Smooth muscle cell (in vitro differentiated cells): ENCODE data around the gene TRAK1. TPM values are rescaled to one million over a fixed set of nuclear protein-coding genes. Genes with fewer than 3 reads are reported as not detected.
"Not testable (repeated sequence)": the region's sequence is repeated elsewhere in the genome, so short reads cannot be mapped to it uniquely, and the experiment has no call there.

ENCODE experiments used
- DNase-seq: peaks from one replicate; lab custom pipeline; 2025; ENCODE audit not compliant: unreplicated experiment; lab: John Stamatoyannopoulos, UW
- H2AFZ ChIP-seq: fragments of 200-600 bp; sonication (generic); 2 replicates; pipeline ENCODE4 v1.6.0; 2016; ENCODE audit warnings: antibody characterized with exemption, low read depth, mild to moderate bottlenecking
- H3F3A ChIP-seq: fragments of 200-600 bp; sonication (generic); 2 replicates; pipeline ENCODE4 v1.6.0; 2017; ENCODE audit warnings: antibody characterized with exemption, low read depth
- H3K27ac ChIP-seq: fragments of 200-600 bp; sonication (generic); 2 replicates; pipeline ENCODE4 v1.5.1; 2016; ENCODE audit warnings: low read depth, mild to moderate bottlenecking
- H3K27me3 ChIP-seq: fragments of 200-600 bp; sonication (generic); 2 replicates; pipeline ENCODE4 v1.6.1; 2016; ENCODE audit warnings: low read depth, mild to moderate bottlenecking
- H3K36me3 ChIP-seq: fragments of 200-600 bp; sonication (generic); 2 replicates; pipeline ENCODE4 v1.5.1; 2016; ENCODE audit warnings: low read depth
- H3K4me1 ChIP-seq: fragments of 200-600 bp; sonication (generic); 2 replicates; pipeline ENCODE4 v1.5.1; 2016; ENCODE audit warnings: low read depth
- H3K4me2 ChIP-seq: fragments of 200-600 bp; sonication (generic); 2 replicates; pipeline ENCODE4 v1.6.0; 2016; ENCODE audit warnings: mild to moderate bottlenecking
- H3K4me3 ChIP-seq: fragments of 200-600 bp; sonication (generic); 2 replicates; pipeline ENCODE4 v1.5.1; 2016; ENCODE audit warnings: mild to moderate bottlenecking
- H3K79me2 ChIP-seq: fragments of 200-600 bp; sonication (generic); 2 replicates; pipeline ENCODE4 v1.6.0; 2016; ENCODE audit warnings: low read depth, mild to moderate bottlenecking
- H3K9ac ChIP-seq: fragments of 200-600 bp; sonication (generic); 2 replicates; pipeline ENCODE4 v1.6.0; 2016; ENCODE audit warnings: low read depth
- H3K9me3 ChIP-seq: fragments of 200-600 bp; sonication (generic); replicated peaks from 2 replicates; pipeline ENCODE4 v1.5.1; 2016; ENCODE audit warnings: low read depth
- H4K20me1 ChIP-seq: fragments of 200-600 bp; sonication (generic); 2 replicates; pipeline ENCODE4 v1.6.0; 2016; ENCODE audit warnings: low read depth
- WGBS: methylation state at CpG from one replicate; pipeline ENCODE4 v1.1.7; 2016; ENCODE audit warnings: low lambda C conversion rate; 5-methylcytosine and 5-hydroxymethylcytosine counted together
- polyA plus RNA-seq: library from polyadenylated mRNA; unstranded; fragments of >200 nt; fragmentation: Nextera tagmentation; extraction: Ambion mirVana; gene quantifications from 2 replicates; pipeline ENCODE4 v1.2.1, GENCODE V29; 2016
- total RNA-seq: library from RNA; depleted of rRNA; stranded (reverse); fragments of >200 nt; gene quantifications from 2 replicates; pipeline ENCODE4 v1.2.3, GENCODE V29; 2014
- TF ChIP-seq, protein P1 (sequence below): fragments of 200-600 bp; sonication (generic); IDR thresholded peaks from 2 replicates; pipeline ENCODE4 v1.5.1; 2017; ENCODE audit warnings: borderline replicate concordance, mild to moderate bottlenecking, antibody characterized with exemption; ENCODE audit not compliant: insufficient read depth, poor library complexity, severe bottlenecking

TRAK1 gene
- total and polyA plus RNA-seq, 2 experiments from 2014 or later, result 8.7 to 16.3 TPM

DNA sequence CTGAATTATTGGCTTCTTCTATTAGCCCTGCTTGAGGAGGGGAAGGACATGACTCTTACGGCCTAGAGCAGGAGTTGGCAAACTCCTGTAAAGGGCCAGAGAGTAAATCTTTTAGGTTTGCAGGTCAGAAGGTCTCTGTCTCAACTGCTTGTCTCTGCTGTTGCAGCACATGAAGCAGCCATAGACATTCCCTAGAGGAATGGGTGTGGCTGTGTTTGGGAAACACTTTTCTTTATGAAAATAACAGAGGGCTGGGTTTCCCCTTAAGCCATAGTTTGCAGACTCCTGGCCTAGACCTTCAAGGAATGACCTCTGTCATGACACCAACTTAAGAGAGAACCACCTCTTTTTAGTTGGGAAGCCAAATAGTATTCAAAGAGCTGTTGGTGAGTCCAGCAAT lies 10.3 kb downstream of the TRAK1 start:
- TF ChIP-seq, protein P1, sequence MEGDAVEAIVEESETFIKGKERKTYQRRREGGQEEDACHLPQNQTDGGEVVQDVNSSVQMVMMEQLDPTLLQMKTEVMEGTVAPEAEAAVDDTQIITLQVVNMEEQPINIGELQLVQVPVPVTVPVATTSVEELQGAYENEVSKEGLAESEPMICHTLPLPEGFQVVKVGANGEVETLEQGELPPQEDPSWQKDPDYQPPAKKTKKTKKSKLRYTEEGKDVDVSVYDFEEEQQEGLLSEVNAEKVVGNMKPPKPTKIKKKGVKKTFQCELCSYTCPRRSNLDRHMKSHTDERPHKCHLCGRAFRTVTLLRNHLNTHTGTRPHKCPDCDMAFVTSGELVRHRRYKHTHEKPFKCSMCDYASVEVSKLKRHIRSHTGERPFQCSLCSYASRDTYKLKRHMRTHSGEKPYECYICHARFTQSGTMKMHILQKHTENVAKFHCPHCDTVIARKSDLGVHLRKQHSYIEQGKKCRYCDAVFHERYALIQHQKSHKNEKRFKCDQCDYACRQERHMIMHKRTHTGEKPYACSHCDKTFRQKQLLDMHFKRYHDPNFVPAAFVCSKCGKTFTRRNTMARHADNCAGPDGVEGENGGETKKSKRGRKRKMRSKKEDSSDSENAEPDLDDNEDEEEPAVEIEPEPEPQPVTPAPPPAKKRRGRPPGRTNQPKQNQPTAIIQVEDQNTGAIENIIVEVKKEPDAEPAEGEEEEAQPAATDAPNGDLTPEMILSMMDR, result no peak
- no peaks in the 10 kb centered on the region for H3K9me3 ChIP-seq
- no peaks in the 10 kb centered on the region for H3K79me2 ChIP-seq
- no peak overlapping the region for H3K9ac ChIP-seq
- peak overlapping the region; percentile 28 for H3K27ac ChIP-seq
- H4K20me1 ChIP-seq, result no peaks in the 10 kb centered on the region
- 86% methylated on average over 1 of the region's 1 CpG for WGBS
- no peak overlapping the region for H3K4me3 ChIP-seq
- no peaks in the 10 kb centered on the region for H3K36me3 ChIP-seq
- no peak for DNase-seq
- no peaks in the 10 kb centered on the region for H3K27me3 ChIP-seq
- H2AFZ ChIP-seq, result no peak overlapping the region
- no peaks in the 10 kb centered on the region for H3F3A ChIP-seq
- H3K4me2 ChIP-seq, result peak overlapping the region; percentile 27
- peaks cover 8% of the 10 kb centered on the region for H3K4me1 ChIP-seq

DNA sequence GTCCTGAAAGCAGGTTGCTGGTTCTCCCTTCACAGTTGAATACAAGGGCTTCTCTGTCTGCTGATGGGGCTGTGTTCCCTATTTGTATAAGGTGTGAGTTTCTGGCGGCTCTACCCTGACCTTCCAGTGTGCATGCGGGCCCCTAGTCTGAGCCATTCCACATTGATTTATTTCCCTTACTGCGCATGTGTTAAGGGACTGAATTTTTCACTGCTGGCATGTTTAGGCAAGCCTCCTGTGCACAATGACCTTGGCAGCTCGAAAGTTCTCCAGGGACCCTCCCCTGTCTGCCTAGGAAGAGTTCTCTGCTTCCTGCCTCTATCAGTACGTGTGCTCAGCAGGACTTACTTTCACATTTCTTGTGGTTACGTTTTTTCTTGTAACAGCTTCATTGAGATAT lies 11.4 kb downstream of the TRAK1 start:
- Histone ChIP-seq H3K4me2 (no peak overlapping the region), H3K4me1 (peaks cover under 1% of the 10 kb centered on the region), H3K9ac (no peak overlapping the region), H3K9me3 (no peaks in the 10 kb centered on the region), H3K27me3 (no peaks in the 10 kb centered on the region), H3K4me3 (no peak overlapping the region), H3K79me2 (no peaks in the 10 kb centered on the region), H3F3A (no peaks in the 10 kb centered on the region), H3K27ac (no peak overlapping the region), H2AFZ (no peak overlapping the region), H3K36me3 (no peaks in the 10 kb centered on the region), H4K20me1 (no peaks in the 10 kb centered on the region)
- WGBS, result 80% methylated on average over 6 of the region's 6 CpGs
- TF ChIP-seq, protein P1, result no peak
- no peak for DNase-seq

DNA sequence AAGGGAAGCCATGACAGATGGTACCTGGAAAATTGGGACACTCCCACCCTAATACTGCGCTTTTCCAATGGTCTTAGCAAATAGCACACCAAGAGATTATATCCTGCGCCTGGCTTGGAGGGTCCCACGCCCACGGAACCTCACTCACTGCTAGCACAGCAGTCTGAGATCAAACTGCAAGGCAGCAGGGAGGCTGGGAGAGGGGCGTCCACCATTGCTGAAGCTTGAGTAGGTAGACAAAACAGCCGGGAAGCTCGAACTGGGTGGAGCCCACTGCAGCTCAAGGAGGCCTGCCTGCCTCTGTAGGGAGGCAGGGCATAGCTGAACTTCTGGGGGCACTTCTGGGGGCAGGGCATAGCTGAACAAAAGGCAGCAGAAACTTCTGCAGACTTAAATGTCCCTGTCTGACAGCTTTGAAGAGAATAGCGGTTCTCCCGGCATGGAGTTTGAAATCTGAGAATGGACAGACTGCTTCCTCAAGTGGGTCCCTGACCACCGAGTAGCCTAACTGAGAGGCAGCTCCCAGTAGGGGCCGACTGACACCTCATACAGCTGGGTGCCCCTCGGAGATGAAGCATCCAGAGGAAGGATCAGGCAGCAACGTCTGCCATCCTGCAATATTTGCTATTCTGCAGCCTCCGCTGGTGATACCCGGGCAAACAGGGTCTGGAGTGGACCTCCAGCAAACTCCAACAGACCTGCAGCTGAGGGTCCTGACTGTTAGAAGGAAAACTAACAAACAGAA lies 12.9 kb downstream of the TRAK1 start:
- H4K20me1 ChIP-seq, DNase-seq, H3K36me3 ChIP-seq, H3K79me2 ChIP-seq, H3K4me2 ChIP-seq, H3K9ac ChIP-seq, H3F3A ChIP-seq, H3K27ac ChIP-seq, H2AFZ ChIP-seq, H3K27me3 ChIP-seq, H3K4me3 ChIP-seq, H3K9me3 ChIP-seq, H3K4me1 ChIP-seq: not testable (repeated sequence)
- WGBS, result 93% methylated on average over 15 of the region's 15 CpGs

DNA sequence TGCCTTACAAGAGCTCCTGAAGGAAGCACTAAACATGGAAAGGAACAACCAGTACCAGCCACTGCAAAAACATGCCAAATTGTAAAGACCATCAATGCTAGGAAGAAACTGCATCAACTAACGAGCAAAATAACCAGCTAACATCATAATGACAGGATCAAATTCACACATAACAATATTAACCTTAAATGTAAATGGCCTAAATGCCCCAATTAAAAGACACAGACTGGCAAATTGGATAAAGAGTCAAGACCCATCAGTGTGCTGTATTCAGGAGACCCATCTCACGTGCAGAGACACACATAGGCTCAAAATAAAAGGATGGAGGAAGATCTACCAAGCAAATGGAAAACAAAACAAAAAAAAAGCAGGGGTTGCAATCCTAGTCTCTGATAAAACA lies 14.8 kb downstream of the TRAK1 start:
- H3K9ac ChIP-seq, H2AFZ ChIP-seq, H3K4me1 ChIP-seq, H3K9me3 ChIP-seq, H3F3A ChIP-seq, H3K4me3 ChIP-seq, H3K27me3 ChIP-seq, H3K79me2 ChIP-seq, H3K27ac ChIP-seq, DNase-seq, H4K20me1 ChIP-seq, H3K4me2 ChIP-seq, H3K36me3 ChIP-seq: not testable (repeated sequence)
- WGBS, result 96% methylated on average over 2 of the region's 2 CpGs

DNA sequence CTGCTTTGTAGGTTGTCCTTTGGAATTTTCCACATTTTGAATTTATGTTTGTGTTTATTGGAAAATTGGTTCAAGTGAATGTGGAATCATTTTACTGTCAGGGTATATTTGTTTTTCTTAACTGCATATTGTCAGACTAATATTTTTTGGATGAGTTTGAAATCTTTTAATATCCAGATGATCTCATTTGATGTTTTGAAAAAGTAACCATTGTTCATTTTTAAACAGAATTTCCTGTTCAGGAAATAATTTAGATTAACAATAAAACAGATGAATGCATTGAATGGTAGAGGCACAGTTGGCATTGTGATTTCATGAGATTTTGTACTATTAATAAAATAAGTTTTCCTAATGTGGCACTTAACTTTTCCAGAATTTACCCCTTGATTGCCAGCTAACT lies 15.5 kb downstream of the TRAK1 start:
- Histone ChIP-seq H3K79me2 (no peaks in the 10 kb centered on the region), H3K4me2 (no peak overlapping the region), H3K9me3 (no peaks in the 10 kb centered on the region), H4K20me1 (no peaks in the 10 kb centered on the region), H3K4me3 (no peak overlapping the region), H3K36me3 (no peaks in the 10 kb centered on the region), H3K27me3 (no peaks in the 10 kb centered on the region), H3F3A (no peaks in the 10 kb centered on the region), H3K4me1 (no peaks in the 10 kb centered on the region), H3K27ac (no peak overlapping the region), H2AFZ (no peak overlapping the region), H3K9ac (no peak overlapping the region)
- no peak for DNase-seq
- TF ChIP-seq, protein P1, result no peak
